Measurements from ENCODE around the gene NOS1AP.
"Not testable (repeated sequence)": the region's sequence is repeated elsewhere in the genome, so short reads cannot be mapped to it uniquely, and the experiment has no call there.

NOS1AP gene

GRCh38 chr1:162069334-162070093, at the start of gene NOS1AP:
TSS of gene NOS1AP (plus strand) at chr1:162069691. CDS start at chr1:162070178, 487 bp downstream.
- DNase-seq: peak; percentile 91

GRCh38 chr1:162020150-162020549, 49.3 kb upstream of the NOS1AP start:
- no peak for DNase-seq

GRCh38 chr1:162021124-162021523, 48.4 kb upstream of the NOS1AP start:
- no peak for DNase-seq

- DNase-seq: no peak
These were observed 46.9 kb upstream of the NOS1AP start for GRCh38 chr1:162022626-162023025.

- DNase-seq: no peak
These were observed 46.3 kb upstream of the NOS1AP start for GRCh38 chr1:162023181-162023546.

GRCh38 chr1:162023547-162024501, 45.7 kb upstream of the NOS1AP start, which contains the start of gene OLFML2B:
TSS of gene OLFML2B (minus strand) at chr1:162023869. CDS start at chr1:162023430, 439 bp downstream.
- DNase-seq: peak; percentile 79

- DNase-seq: no peak
These were observed 44.0 kb upstream of the NOS1AP start for GRCh38 chr1:162025541-162025940.

GRCh38 chr1:162026881-162027280, 42.6 kb upstream of the NOS1AP start:
- DNase-seq: no peak

GRCh38 chr1:162028726-162029125, 40.8 kb upstream of the NOS1AP start:
- DNase-seq: no peak

GRCh38 chr1:162029157-162029556, 40.3 kb upstream of the NOS1AP start:
- no peak for DNase-seq

- DNase-seq: no peak
These were observed 38.7 kb upstream of the NOS1AP start for GRCh38 chr1:162030759-162031280.

- DNase-seq: no peak
These were observed 36.1 kb upstream of the NOS1AP start for GRCh38 chr1:162033428-162033827.

GRCh38 chr1:162035241-162035640, 34.2 kb upstream of the NOS1AP start:
- DNase-seq: no peak

GRCh38 chr1:162036163-162036562, 33.3 kb upstream of the NOS1AP start:
- DNase-seq: no peak

GRCh38 chr1:162038624-162039023, 30.9 kb upstream of the NOS1AP start:
- no peak for DNase-seq

- no peak for DNase-seq
These were observed 29.5 kb upstream of the NOS1AP start for GRCh38 chr1:162040001-162040400.

- no peak for DNase-seq
These were observed 28.8 kb upstream of the NOS1AP start for GRCh38 chr1:162040657-162041056.

GRCh38 chr1:162042361-162042760, 27.1 kb upstream of the NOS1AP start:
- no peak for DNase-seq

- DNase-seq: no peak
These were observed 22.6 kb upstream of the NOS1AP start for GRCh38 chr1:162046921-162047320.

GRCh38 chr1:162053949-162054348, 15.5 kb upstream of the NOS1AP start:
- not testable (repeated sequence) for DNase-seq

- no peak for DNase-seq
These were observed 14.4 kb upstream of the NOS1AP start for GRCh38 chr1:162055062-162055461.

GRCh38 chr1:162056043-162056442, 13.4 kb upstream of the NOS1AP start:
- DNase-seq: peak; percentile 73

- no peak for DNase-seq
These were observed 12.9 kb upstream of the NOS1AP start for GRCh38 chr1:162056579-162056978.

- no peak for DNase-seq
These were observed 9.8 kb upstream of the NOS1AP start for GRCh38 chr1:162059721-162060120.
